ENCODE data around the gene SYK.

SYK gene

DNA sequence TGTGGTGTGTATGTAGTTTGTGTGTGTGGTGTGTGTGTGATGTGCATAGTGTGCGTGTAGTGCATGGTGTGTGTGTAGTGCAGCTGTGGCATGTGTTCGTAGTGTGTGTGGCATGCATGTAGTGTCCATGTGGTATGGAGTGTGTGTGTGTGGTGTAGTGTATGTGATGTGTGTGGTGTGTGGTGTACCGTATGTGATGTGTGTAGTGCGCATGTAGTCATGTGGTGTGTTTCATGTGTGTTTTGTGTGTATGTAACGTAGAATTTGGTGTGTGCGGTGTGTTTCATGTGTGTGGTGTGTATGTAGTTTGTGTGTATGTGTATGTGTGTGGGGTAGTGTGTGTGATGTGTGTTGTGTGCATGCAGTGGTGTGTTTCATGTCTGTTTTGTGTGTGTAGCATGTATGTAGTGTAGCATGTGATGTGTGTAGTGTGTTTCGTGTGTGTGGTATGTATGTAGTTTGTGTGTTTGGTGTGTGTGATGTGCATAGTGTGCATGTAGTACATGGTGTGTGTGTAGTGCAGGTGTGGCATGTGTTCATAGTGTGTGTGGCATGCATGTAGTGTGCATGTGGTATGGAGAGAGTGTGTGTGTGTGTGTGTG, 40.7 kb downstream of the SYK start:
- DNase-seq: no peak
- H3K4me3 ChIP-seq (ENCODE audit: insufficient read depth, low read depth, low read length, poor library complexity, severe bottlenecking): no peak overlapping the region
- H3K4me1 ChIP-seq (ENCODE audit: control insufficient read depth, insufficient read depth, low read length, poor library complexity, severe bottlenecking): no peaks in the 10 kb centered on the region
- no peaks in the 10 kb centered on the region for H3K27me3 ChIP-seq (replicated peaks; ENCODE audit: control insufficient read depth, insufficient read depth, low read length, poor library complexity, severe bottlenecking)
- no peaks in the 10 kb centered on the region for H3K36me3 ChIP-seq (ENCODE audit: control insufficient read depth, insufficient read depth, low read length)
- no peaks in the 10 kb centered on the region for H3K9me3 ChIP-seq (ENCODE audit: control insufficient read depth, low read length)
- no peak overlapping the region for H3K27ac ChIP-seq (ENCODE audit: insufficient read depth, low read length, poor library complexity, severe bottlenecking)

GRCh38 chr9:90842996-90843395, 41.4 kb downstream of the SYK start:
- H3K9me3 ChIP-seq (ENCODE audit: control insufficient read depth, low read length): no peaks in the 10 kb centered on the region
- DNase-seq: no peak
- no peak overlapping the region for H3K4me3 ChIP-seq (ENCODE audit: insufficient read depth, low read depth, low read length, poor library complexity, severe bottlenecking)
- H3K4me1 ChIP-seq (ENCODE audit: control insufficient read depth, insufficient read depth, low read length, poor library complexity, severe bottlenecking): no peaks in the 10 kb centered on the region
- no peaks in the 10 kb centered on the region for H3K36me3 ChIP-seq (ENCODE audit: control insufficient read depth, insufficient read depth, low read length)
- no peaks in the 10 kb centered on the region for H3K27me3 ChIP-seq (replicated peaks; ENCODE audit: control insufficient read depth, insufficient read depth, low read length, poor library complexity, severe bottlenecking)
- no peak overlapping the region for H3K27ac ChIP-seq (ENCODE audit: insufficient read depth, low read length, poor library complexity, severe bottlenecking)

GRCh38 chr9:90843525-90843924, 41.9 kb downstream of the SYK start:
- no peak overlapping the region for H3K4me3 ChIP-seq (ENCODE audit: insufficient read depth, low read depth, low read length, poor library complexity, severe bottlenecking)
- no peak overlapping the region for H3K27ac ChIP-seq (ENCODE audit: insufficient read depth, low read length, poor library complexity, severe bottlenecking)
- H3K9me3 ChIP-seq (ENCODE audit: control insufficient read depth, low read length): no peaks in the 10 kb centered on the region
- no peaks in the 10 kb centered on the region for H3K4me1 ChIP-seq (ENCODE audit: control insufficient read depth, insufficient read depth, low read length, poor library complexity, severe bottlenecking)
- H3K27me3 ChIP-seq (replicated peaks; ENCODE audit: control insufficient read depth, insufficient read depth, low read length, poor library complexity, severe bottlenecking): no peaks in the 10 kb centered on the region
- DNase-seq: no peak
- H3K36me3 ChIP-seq (ENCODE audit: control insufficient read depth, insufficient read depth, low read length): no peaks in the 10 kb centered on the region

DNA sequence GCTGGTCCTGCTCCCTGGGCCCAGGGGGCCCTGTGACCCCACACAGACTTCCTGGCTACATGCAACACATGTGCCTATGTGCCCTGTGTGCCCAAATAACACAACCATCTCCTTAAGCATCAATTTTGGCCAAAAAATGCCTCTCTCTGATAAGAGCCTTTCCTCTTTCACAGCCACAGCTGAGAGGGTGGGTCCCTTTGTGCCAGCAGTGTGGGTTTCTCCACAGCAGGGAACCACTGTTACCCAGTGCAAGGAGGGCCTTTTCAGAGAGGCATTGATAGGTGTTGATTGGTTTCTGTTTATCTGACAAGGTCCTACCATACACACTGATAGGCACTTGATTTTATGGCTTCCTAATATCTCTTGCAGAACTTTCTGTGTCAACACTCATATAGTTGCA, 42.7 kb downstream of the SYK start:
- Histone ChIP-seq H3K4me1 (ENCODE audit: control insufficient read depth, insufficient read depth, low read length, poor library complexity, severe bottlenecking) (no peaks in the 10 kb centered on the region), H3K27me3 (replicated peaks; ENCODE audit: control insufficient read depth, insufficient read depth, low read length, poor library complexity, severe bottlenecking) (no peaks in the 10 kb centered on the region), H3K36me3 (ENCODE audit: control insufficient read depth, insufficient read depth, low read length) (no peaks in the 10 kb centered on the region), H3K27ac (ENCODE audit: insufficient read depth, low read length, poor library complexity, severe bottlenecking) (no peak overlapping the region), H3K9me3 (ENCODE audit: control insufficient read depth, low read length) (no peaks in the 10 kb centered on the region), H3K4me3 (ENCODE audit: insufficient read depth, low read depth, low read length, poor library complexity, severe bottlenecking) (no peak overlapping the region)
- no peak for DNase-seq

DNA sequence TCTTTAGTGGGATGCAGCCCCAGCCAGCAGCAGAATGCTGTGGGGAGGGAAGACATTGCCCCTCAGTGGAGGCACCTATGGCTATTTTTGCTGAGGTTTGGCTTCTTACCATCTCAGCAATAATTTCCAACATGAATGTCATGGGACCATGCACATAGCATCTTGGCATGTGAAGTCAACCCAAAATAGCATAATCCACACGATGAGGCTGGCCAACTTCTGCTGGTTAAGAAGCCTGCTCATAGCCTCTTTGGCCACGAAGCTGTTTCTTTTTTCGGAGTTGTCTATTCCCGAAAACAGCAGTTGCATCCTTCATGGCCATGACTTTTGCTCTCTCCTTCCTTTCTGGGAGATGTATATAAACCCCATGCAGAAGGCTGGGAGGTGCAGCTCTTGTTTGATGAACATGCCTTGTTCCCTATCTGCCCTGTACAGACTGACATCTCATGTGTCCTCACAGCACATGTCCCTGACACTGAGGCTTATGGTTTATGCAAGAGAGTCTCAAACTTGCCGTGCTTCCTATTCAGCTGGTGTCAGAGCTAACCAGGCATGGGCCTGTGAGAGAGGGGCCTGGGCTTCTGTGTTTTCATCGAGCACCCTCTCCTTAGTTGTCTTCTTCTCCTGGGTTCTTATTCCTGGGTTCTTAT, 45.3 kb downstream of the SYK start:
- Histone ChIP-seq H3K27me3 (replicated peaks; ENCODE audit: control insufficient read depth, insufficient read depth, low read length, poor library complexity, severe bottlenecking) (no peaks in the 10 kb centered on the region), H3K27ac (ENCODE audit: insufficient read depth, low read length, poor library complexity, severe bottlenecking) (no peak overlapping the region), H3K4me1 (ENCODE audit: control insufficient read depth, insufficient read depth, low read length, poor library complexity, severe bottlenecking) (no peaks in the 10 kb centered on the region), H3K36me3 (ENCODE audit: control insufficient read depth, insufficient read depth, low read length) (no peaks in the 10 kb centered on the region), H3K9me3 (ENCODE audit: control insufficient read depth, low read length) (no peaks in the 10 kb centered on the region), H3K4me3 (ENCODE audit: insufficient read depth, low read depth, low read length, poor library complexity, severe bottlenecking) (no peak overlapping the region)
- no peak for DNase-seq

GRCh38 chr9:90847971-90848370, 46.4 kb downstream of the SYK start:
- Histone ChIP-seq H3K36me3 (ENCODE audit: control insufficient read depth, insufficient read depth, low read length) (no peaks in the 10 kb centered on the region), H3K27me3 (replicated peaks; ENCODE audit: control insufficient read depth, insufficient read depth, low read length, poor library complexity, severe bottlenecking) (no peaks in the 10 kb centered on the region), H3K4me1 (ENCODE audit: control insufficient read depth, insufficient read depth, low read length, poor library complexity, severe bottlenecking) (no peaks in the 10 kb centered on the region), H3K27ac (ENCODE audit: insufficient read depth, low read length, poor library complexity, severe bottlenecking) (no peak overlapping the region), H3K9me3 (ENCODE audit: control insufficient read depth, low read length) (no peaks in the 10 kb centered on the region), H3K4me3 (ENCODE audit: insufficient read depth, low read depth, low read length, poor library complexity, severe bottlenecking) (no peak overlapping the region)
- no peak for DNase-seq

DNA sequence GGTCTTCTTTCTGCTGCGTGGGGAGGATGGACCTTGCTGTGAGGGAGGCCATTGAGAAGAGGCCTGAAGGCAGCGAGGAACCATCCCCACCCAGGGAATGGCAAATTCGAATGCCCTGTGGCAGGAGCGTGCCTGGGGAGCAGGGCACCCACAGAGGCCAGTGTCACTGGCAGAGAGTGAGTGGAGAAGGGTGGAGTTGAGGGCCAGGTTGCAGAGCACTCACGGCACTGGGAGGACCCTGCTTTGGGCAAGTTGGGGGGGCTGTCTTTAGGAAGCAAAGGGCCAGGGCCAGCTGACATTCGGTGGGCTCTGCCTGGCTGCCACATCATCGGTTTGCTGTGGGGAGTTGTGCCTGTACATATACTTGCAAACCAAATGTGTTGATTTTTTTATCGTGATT, 47.2 kb downstream of the SYK start:
- no peak for DNase-seq
- Histone ChIP-seq H3K4me3 (ENCODE audit: insufficient read depth, low read depth, low read length, poor library complexity, severe bottlenecking) (no peak overlapping the region), H3K9me3 (ENCODE audit: control insufficient read depth, low read length) (no peaks in the 10 kb centered on the region), H3K36me3 (ENCODE audit: control insufficient read depth, insufficient read depth, low read length) (no peaks in the 10 kb centered on the region), H3K27ac (ENCODE audit: insufficient read depth, low read length, poor library complexity, severe bottlenecking) (no peak overlapping the region), H3K4me1 (ENCODE audit: control insufficient read depth, insufficient read depth, low read length, poor library complexity, severe bottlenecking) (no peaks in the 10 kb centered on the region), H3K27me3 (replicated peaks; ENCODE audit: control insufficient read depth, insufficient read depth, low read length, poor library complexity, severe bottlenecking) (no peaks in the 10 kb centered on the region)

GRCh38 chr9:90851444-90851843, 49.8 kb downstream of the SYK start:
- Histone ChIP-seq H3K9me3 (ENCODE audit: control insufficient read depth, low read length) (no peaks in the 10 kb centered on the region), H3K27ac (ENCODE audit: insufficient read depth, low read length, poor library complexity, severe bottlenecking) (no peak overlapping the region), H3K36me3 (ENCODE audit: control insufficient read depth, insufficient read depth, low read length) (no peaks in the 10 kb centered on the region), H3K4me1 (ENCODE audit: control insufficient read depth, insufficient read depth, low read length, poor library complexity, severe bottlenecking) (no peaks in the 10 kb centered on the region), H3K4me3 (ENCODE audit: insufficient read depth, low read depth, low read length, poor library complexity, severe bottlenecking) (no peak overlapping the region), H3K27me3 (replicated peaks; ENCODE audit: control insufficient read depth, insufficient read depth, low read length, poor library complexity, severe bottlenecking) (no peaks in the 10 kb centered on the region)
- no peak for DNase-seq

- no peaks in the 10 kb centered on the region for H3K27me3 ChIP-seq (replicated peaks; ENCODE audit: control insufficient read depth, insufficient read depth, low read length, poor library complexity, severe bottlenecking)
- H3K27ac ChIP-seq (ENCODE audit: insufficient read depth, low read length, poor library complexity, severe bottlenecking): no peak overlapping the region
- H3K4me1 ChIP-seq (ENCODE audit: control insufficient read depth, insufficient read depth, low read length, poor library complexity, severe bottlenecking): no peaks in the 10 kb centered on the region
- no peak for DNase-seq
- H3K9me3 ChIP-seq (ENCODE audit: control insufficient read depth, low read length): no peaks in the 10 kb centered on the region
- no peak overlapping the region for H3K4me3 ChIP-seq (ENCODE audit: insufficient read depth, low read depth, low read length, poor library complexity, severe bottlenecking)
- H3K36me3 ChIP-seq (ENCODE audit: control insufficient read depth, insufficient read depth, low read length): no peaks in the 10 kb centered on the region
Observed at GRCh38 chr9:90853945-90854344, 52.3 kb downstream of the SYK start.

DNA sequence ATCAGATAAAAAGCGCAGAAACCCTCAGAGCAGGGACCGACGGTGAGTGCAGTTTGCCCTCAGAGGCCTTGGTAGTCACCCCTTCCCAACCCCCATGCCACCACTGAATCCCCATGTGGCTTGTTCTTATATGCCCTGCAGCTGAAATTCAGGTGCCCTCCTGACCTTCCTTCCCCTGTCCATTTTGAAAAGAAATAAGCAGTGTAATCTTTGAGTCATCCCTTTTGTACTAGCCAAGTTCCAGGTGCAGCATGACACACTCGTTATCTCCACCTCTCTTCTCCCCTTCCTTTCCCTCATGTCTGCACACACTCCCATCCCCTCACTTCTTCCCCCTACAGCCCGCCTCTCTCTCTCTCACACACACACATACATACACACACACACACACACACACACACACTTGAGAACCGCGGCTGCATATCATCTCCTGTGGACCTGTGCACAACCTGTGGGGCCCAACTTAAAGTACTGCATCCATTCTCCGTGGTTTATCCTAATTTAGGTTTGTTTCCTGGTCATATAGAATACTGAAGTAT, 53.1 kb downstream of the SYK start:
- no peaks in the 10 kb centered on the region for H3K9me3 ChIP-seq (ENCODE audit: control insufficient read depth, low read length)
- H3K27ac ChIP-seq (ENCODE audit: insufficient read depth, low read length, poor library complexity, severe bottlenecking): no peak overlapping the region
- no peaks in the 10 kb centered on the region for H3K27me3 ChIP-seq (replicated peaks; ENCODE audit: control insufficient read depth, insufficient read depth, low read length, poor library complexity, severe bottlenecking)
- DNase-seq: no peak
- H3K4me1 ChIP-seq (ENCODE audit: control insufficient read depth, insufficient read depth, low read length, poor library complexity, severe bottlenecking): no peaks in the 10 kb centered on the region
- H3K4me3 ChIP-seq (ENCODE audit: insufficient read depth, low read depth, low read length, poor library complexity, severe bottlenecking): no peak overlapping the region
- H3K36me3 ChIP-seq (ENCODE audit: control insufficient read depth, insufficient read depth, low read length): no peaks in the 10 kb centered on the region

Data from effector memory CD4-positive, alpha-beta T cell (primary cell).